A549 (cell line): ENCODE data around the gene GRIA1. TPM values are rescaled to one million over a fixed set of nuclear protein-coding genes. Genes with fewer than 3 reads are reported as not detected.
A peak's percentile ranks its signal among the peaks of the same experiment; 100 is the strongest.

Source experiments
- ATAC-seq, 2 experiments: fragments of 200-7000 bp in 1 of 2; fragments of >200 bp in 1 of 2; cut with Nextera tagmentation in 1 of 2; cut with Tn5 transposase in 1 of 2; 3 replicates each; pipeline versions ENCODE4 v1.8.0 to v1.9.1; 2018 to 2020; ENCODE audit warnings: mild to moderate bottlenecking in 1 of 2, moderate library complexity in 1 of 2
- CTCF ChIA-PET: fragments of 300-600 bp; sonication (Branson Sonifier 250); formaldehyde crosslinking; extraction: SDS; loops from one replicate; lab custom pipeline; 2021; ENCODE audit warnings: antibody characterized with exemption, inconsistent platforms; lab: Yijun Ruan, JAX
- POLR2A ChIA-PET: fragments of 350-600 bp; formaldehyde crosslinking; extraction: SDS; loops from one replicate; lab custom pipeline; 2021; ENCODE audit warnings: antibody characterized with exemption, inconsistent platforms; lab: Yijun Ruan, JAX
- DNase-seq, 2 experiments: peaks; one replicate each; pipeline versions ENCODE4 v3.0.0 to v3.0.0-alpha.2; 2011 to 2016; ENCODE audit warnings: low read depth in 1 of 2, low spot score in 1 of 2
- FAIRE-seq: peaks from 2 replicates; lab custom pipeline; 2011; peaks lifted over from hg19 to GRCh38; lab: Jason Lieb, UNC
- H3K27ac ChIP-seq, 2 experiments: fragments of >200 bp; sonication (Bioruptor Twin); formaldehyde crosslinking; 3 replicates each; pipeline ENCODE4 v1.5.1; 2016 to 2017
- H3K4me1 ChIP-seq: fragments of >200 bp; sonication (Bioruptor Twin); formaldehyde crosslinking; 3 replicates; pipeline ENCODE4 v1.6.1; 2016
- H3K4me2 ChIP-seq: fragments of >200 bp; sonication (Bioruptor Twin); formaldehyde crosslinking; 3 replicates; pipeline ENCODE4 v1.6.1; 2016
- H3K4me3 ChIP-seq: fragments of >200 bp; sonication (Bioruptor Twin); formaldehyde crosslinking; 3 replicates; pipeline ENCODE4 v1.5.1; 2016
- H3K9me3 ChIP-seq: fragments of >200 bp; sonication (Bioruptor Twin); formaldehyde crosslinking; 3 replicates; pipeline ENCODE4 v1.6.1; 2016
- ATOH8 ChIP-seq: fragments of 250-450 bp; sonication (Bioruptor Pico); IDR thresholded peaks from 2 replicates; pipeline ENCODE4 v1.5.0; 2020; ENCODE audit warnings: low read depth, mild to moderate bottlenecking, moderate library complexity
- BCL3 ChIP-seq: fragments of >200 bp; sonication (Bioruptor Twin); formaldehyde crosslinking; IDR thresholded peaks from 3 replicates; pipeline ENCODE4 v1.6.1; 2016
- BHLHE40 ChIP-seq: IDR thresholded peaks from 2 replicates; pipeline ENCODE4 v1.6.1; 2012; ENCODE audit warnings: low read depth, low read length, inconsistent platforms
- CBX8 ChIP-seq: fragments of 200-600 bp; sonication (generic); IDR thresholded peaks from 2 replicates; pipeline ENCODE4 v1.6.1; 2016
- CHD2 ChIP-seq: fragments of 150-350 bp; IDR thresholded peaks from 2 replicates; pipeline ENCODE4 v1.6.1; 2014; ENCODE audit warnings: low read length; ENCODE audit not compliant: partially characterized antibody
- E2F6 ChIP-seq: IDR thresholded peaks from 2 replicates; pipeline ENCODE4 v1.6.1; 2012; ENCODE audit warnings: low read depth, borderline replicate concordance
- EHF ChIP-seq: fragments of 250-450 bp; sonication (Bioruptor Pico); IDR thresholded peaks from 2 replicates; pipeline ENCODE4 v1.5.0; 2020; ENCODE audit warnings: mild to moderate bottlenecking
- ELK1 ChIP-seq: fragments of 150-350 bp; IDR thresholded peaks from 2 replicates; pipeline ENCODE4 v1.6.1; 2014; ENCODE audit warnings: low read depth, mild to moderate bottlenecking, low read length
- EP300 ChIP-seq, 2 experiments: fragments of >200 bp; sonication (Bioruptor Twin); formaldehyde crosslinking; IDR thresholded peaks; 2 replicates in 1 of 2; 3 replicates in 1 of 2; pipeline ENCODE4 v1.6.1; 2016 to 2017
- ESRRA ChIP-seq: fragments of 150-350 bp; IDR thresholded peaks from 2 replicates; pipeline ENCODE4 v1.6.1; 2014; ENCODE audit warnings: mild to moderate bottlenecking, low read length, borderline replicate concordance
- GATA3 ChIP-seq: IDR thresholded peaks from 2 replicates; pipeline ENCODE4 v1.6.1; 2012; ENCODE audit warnings: borderline replicate concordance
- HEYL ChIP-seq: fragments of 250-450 bp; sonication (Bioruptor Pico); IDR thresholded peaks from 2 replicates; pipeline ENCODE4 v1.8.0; 2021; ENCODE audit warnings: mild to moderate bottlenecking, moderate library complexity
- HOXA7 ChIP-seq: fragments of 250-450 bp; sonication (Bioruptor Pico); IDR thresholded peaks from 2 replicates; pipeline ENCODE4 v1.5.0; 2020; ENCODE audit warnings: mild to moderate bottlenecking, moderate library complexity
- HOXB13 ChIP-seq: fragments of 250-450 bp; sonication (Bioruptor Pico); IDR thresholded peaks from 2 replicates; pipeline ENCODE4 v1.5.0; 2020; ENCODE audit warnings: low read depth, mild to moderate bottlenecking, moderate library complexity
- HOXB5 ChIP-seq: fragments of 250-450 bp; sonication (Bioruptor Pico); IDR thresholded peaks from 2 replicates; pipeline ENCODE4 v1.5.0; 2020; ENCODE audit warnings: mild to moderate bottlenecking, moderate library complexity
- MAFK ChIP-seq: fragments of 450-650 bp; IDR thresholded peaks from 2 replicates; pipeline ENCODE4 v1.6.1; 2014; ENCODE audit not compliant: partially characterized antibody
- MAZ ChIP-seq: fragments of 150-350 bp; IDR thresholded peaks from 2 replicates; pipeline ENCODE4 v1.6.1; 2014; ENCODE audit warnings: antibody characterized with exemption, low read depth, low read length, borderline replicate concordance
- MYC ChIP-seq: IDR thresholded peaks from 2 replicates; pipeline ENCODE4 v1.6.1; 2012; ENCODE audit warnings: mild to moderate bottlenecking, inconsistent platforms, low read length, improper control_type of control experiment, borderline replicate concordance
- NR3C1 ChIP-seq: fragments of >200 bp; sonication (Bioruptor Twin); formaldehyde crosslinking; IDR thresholded peaks from 3 replicates; pipeline ENCODE4 v1.6.1; 2017
- PHF8 ChIP-seq: fragments of 200-600 bp; sonication (generic); IDR thresholded peaks from 2 replicates; pipeline ENCODE4 v1.6.1; 2016; ENCODE audit warnings: low read depth, mild to moderate bottlenecking, antibody characterized with exemption, moderate library complexity, borderline replicate concordance
- REST ChIP-seq: fragments of 200-600 bp; sonication (generic); IDR thresholded peaks from 2 replicates; pipeline ENCODE4 v1.6.1; 2016; ENCODE audit warnings: antibody characterized with exemption, mild to moderate bottlenecking, moderate library complexity
- RNF2 ChIP-seq: fragments of 200-600 bp; sonication (generic); IDR thresholded peaks from 2 replicates; pipeline ENCODE4 v1.6.1; 2016; ENCODE audit warnings: low read depth, mild to moderate bottlenecking, antibody characterized with exemption, moderate library complexity, borderline replicate concordance
- TP53 ChIP-seq: fragments of 250-450 bp; sonication (Bioruptor Pico); IDR thresholded peaks from 2 replicates; pipeline ENCODE4 v1.5.0; 2021; ENCODE audit warnings: mild to moderate bottlenecking, moderate library complexity
- ZC3H11A ChIP-seq: fragments of 450-650 bp; IDR thresholded peaks from 2 replicates; pipeline ENCODE4 v1.6.1; 2014; ENCODE audit warnings: antibody characterized with exemption, mild to moderate bottlenecking
- ZFP36 ChIP-seq: fragments of 450-650 bp; IDR thresholded peaks from 2 replicates; pipeline ENCODE4 v1.6.1; 2014; ENCODE audit warnings: borderline replicate concordance; ENCODE audit not compliant: partially characterized antibody
- ZNF302 ChIP-seq: fragments of 250-450 bp; sonication (Bioruptor Pico); IDR thresholded peaks from 2 replicates; pipeline ENCODE4 v1.9.0; 2021; ENCODE audit warnings: inconsistent platforms, mild to moderate bottlenecking, moderate library complexity
- ZSCAN20 ChIP-seq: fragments of 250-450 bp; sonication (Bioruptor Pico); IDR thresholded peaks from 2 replicates; pipeline ENCODE4 v1.8.0; 2022; ENCODE audit warnings: mild to moderate bottlenecking, moderate library complexity
- WGBS: methylation state at CpG from one replicate; pipeline ENCODE4 v1.1.6; 2017; ENCODE audit errors: missing lambda C conversion rate; 5-methylcytosine and 5-hydroxymethylcytosine counted together
- polyA plus RNA-seq, 4 experiments: library from polyadenylated mRNA; depleted of rRNA in 3 of 4; stranded (reverse); fragments of >200 nt; fragmentation: RNase III in 1 of 4; extraction: RNeasy Plus Mini Kit Qiagen cat#74134 plus additional on column Dnase treatment in 1 of 4; gene quantifications; 2 replicates in 3 of 4; 3 replicates in 1 of 4; pipeline ENCODE4 v1.2.3, GENCODE V29; 2011 to 2017

Gene GRIA1
- polyA plus RNA-seq, 2 of the 4 experiments (the other 2 are of a cell fraction): not detected

- no peaks in the 10 kb centered on the region for H3K9me3 ChIP-seq
- FAIRE-seq: no peak
- ChIA-PET CTCF (interaction anchor here (1.1 kb wide), 1 partner anchor 18 kb away, joined by 3 read pairs; no protein-coding TSS in a partner anchor), POLR2A (no interaction called here)
- 4% methylated on average over 9 of the region's 9 CpGs for WGBS
- H3K27ac ChIP-seq: no peak overlapping the region; a peak in 1 of 6 replicates
- peak overlapping the region; percentile 50 for H3K4me2 ChIP-seq
- TF ChIP-seq E2F6: no peak
- no peak for TF ChIP-seq HEYL
- TF ChIP-seq MAFK: no peak
- no peak for TF ChIP-seq NR3C1
- TF ChIP-seq RNF2: no peak
- no peak for TF ChIP-seq EP300 (IDR thresholded peaks at IDR 0.05)
- no peak for TF ChIP-seq TP53 (CRISPR knock-in tag)
- no peak for TF ChIP-seq ESRRA
- no peak for TF ChIP-seq MYC
- TF ChIP-seq REST: no peak
- TF ChIP-seq HOXB5 (CRISPR knock-in tag): no peak
- TF ChIP-seq GATA3: no peak
- no peak for TF ChIP-seq HOXA7 (CRISPR knock-in tag)
- TF ChIP-seq ZFP36: no peak
- TF ChIP-seq ATOH8 (CRISPR knock-in tag): no peak
- peak; percentile 19 to 40; a peak in 3 of 6 replicates for ATAC-seq
- DNase-seq: peak in 1 of 2 experiments; percentile 14
- 0 out of 3 replicates have a peak overlapping the region, but pooled peaks have one; percentile 19 for H3K4me3 ChIP-seq
- H3K4me1 ChIP-seq: no peaks in the 10 kb centered on the region
These were observed 44.4 kb upstream of the GRIA1 start for GRCh38 chr5:153445875-153446579.

- FAIRE-seq (no peak), ATAC-seq (no peak), DNase-seq (no peak)
- H3K4me1 ChIP-seq: no peaks in the 10 kb centered on the region
- no peak overlapping the region for H3K4me3 ChIP-seq
- no peak overlapping the region for H3K27ac ChIP-seq
- CTCF ChIA-PET: interaction anchor here (2.6 kb wide), 1 partner anchor 518 kb away, joined by 11 read pairs; no protein-coding TSS in a partner anchor
- H3K9me3 ChIP-seq: no peaks in the 10 kb centered on the region
- 44% methylated on average over 8 of the region's 8 CpGs for WGBS
- POLR2A ChIA-PET: no interaction called here
- H3K4me2 ChIP-seq: no peak overlapping the region
- TF ChIP-seq ATOH8 (CRISPR knock-in tag) (no peak), BHLHE40 (no peak), ELK1 (no peak), ZSCAN20 (CRISPR knock-in tag) (no peak), PHF8 (no peak), CBX8 (no peak), ZNF302 (CRISPR knock-in tag) (no peak), ZC3H11A (no peak), CHD2 (no peak), EP300 (IDR thresholded peaks at IDR 0.05) (no peak), EHF (CRISPR knock-in tag) (no peak), MAZ (no peak), RNF2 (no peak), HOXB13 (CRISPR knock-in tag) (no peak), BCL3 (no peak)
These were observed 42.9 kb upstream of the GRIA1 start for GRCh38 chr5:153447534-153447933.
